HG03521 (cell line): Measurements from ENCODE around the gene RGS6.

Experiments used
- ATAC-seq: cut with Tn5 transposase; IDR thresholded peaks from one replicate; pipeline ENCODE4 v1.9.1; 2021; ENCODE audit warnings: mild to moderate bottlenecking, moderate library complexity; ENCODE audit not compliant: unreplicated experiment

The RGS6 gene

GRCh38 chr14:72237722-72238666 is 305.8 kb downstream of the RGS6 start:
- no peak for ATAC-seq

- ATAC-seq: no peak
These were observed 311.4 kb downstream of the RGS6 start for GRCh38 chr14:72243309-72244293.

DNA sequence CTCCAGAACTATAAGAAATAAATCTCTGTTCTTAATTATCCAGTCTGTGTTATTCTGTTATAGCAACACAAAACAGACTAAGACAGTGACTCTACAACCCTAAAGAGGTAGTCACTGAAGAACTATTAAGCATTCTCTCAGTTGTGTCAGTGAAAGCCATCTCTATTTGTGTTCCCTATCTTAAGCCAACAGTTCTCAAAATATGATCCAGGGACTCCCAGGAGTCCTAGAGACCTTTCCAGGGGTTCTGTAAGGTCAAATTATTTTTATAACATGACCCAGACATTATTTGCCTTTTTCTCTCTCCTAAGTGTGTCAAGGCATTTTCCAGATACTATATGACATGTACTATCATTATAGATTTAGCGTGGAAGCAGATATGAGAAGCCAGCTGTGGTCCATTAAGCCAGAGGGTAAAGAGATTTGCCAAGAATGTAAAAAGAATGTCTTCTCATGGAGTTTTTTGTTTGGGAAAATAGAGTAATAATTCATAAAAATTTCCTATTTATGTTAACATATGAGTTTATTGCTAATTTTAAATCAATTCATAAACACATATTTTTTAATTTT is 315.8 kb downstream of the RGS6 start:
- no peak for ATAC-seq

- ATAC-seq: no peak
These were observed 321.3 kb downstream of the RGS6 start for GRCh38 chr14:72253503-72253902.

DNA sequence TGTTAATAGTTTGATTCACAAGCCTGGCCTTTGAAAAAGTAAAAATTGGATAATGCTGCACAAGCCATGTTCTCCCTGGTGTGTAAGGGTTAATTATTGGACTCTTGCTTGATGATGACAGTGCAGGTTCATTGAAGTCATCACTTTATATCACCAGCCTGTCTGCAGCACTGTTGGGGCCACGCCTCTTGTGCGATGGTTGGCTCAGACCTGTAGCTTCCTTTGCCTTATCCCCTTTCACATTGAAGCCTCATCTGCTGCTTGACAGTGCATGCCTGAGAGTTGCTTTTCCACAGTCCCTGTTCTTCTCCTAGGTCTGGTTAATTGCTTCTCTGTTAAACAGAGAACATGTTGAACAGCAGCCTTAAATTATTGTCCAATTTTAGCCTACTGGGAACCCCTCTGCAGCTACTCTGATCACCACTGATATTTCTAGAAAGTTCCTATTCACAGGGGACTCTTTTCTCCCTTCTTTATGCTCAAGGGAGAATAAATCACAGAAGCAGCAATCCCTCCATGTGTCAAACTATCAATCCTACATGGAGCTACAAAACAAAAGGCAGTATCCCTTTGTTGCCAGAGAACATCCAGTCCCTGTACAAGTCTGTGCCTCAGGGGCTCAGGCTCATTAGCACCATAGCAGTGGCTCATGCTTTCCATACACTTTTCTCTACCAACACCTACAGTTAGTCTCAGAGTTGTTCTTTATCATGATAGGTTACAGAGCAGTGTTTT is 322.1 kb downstream of the RGS6 start:
- ATAC-seq: no peak

DNA sequence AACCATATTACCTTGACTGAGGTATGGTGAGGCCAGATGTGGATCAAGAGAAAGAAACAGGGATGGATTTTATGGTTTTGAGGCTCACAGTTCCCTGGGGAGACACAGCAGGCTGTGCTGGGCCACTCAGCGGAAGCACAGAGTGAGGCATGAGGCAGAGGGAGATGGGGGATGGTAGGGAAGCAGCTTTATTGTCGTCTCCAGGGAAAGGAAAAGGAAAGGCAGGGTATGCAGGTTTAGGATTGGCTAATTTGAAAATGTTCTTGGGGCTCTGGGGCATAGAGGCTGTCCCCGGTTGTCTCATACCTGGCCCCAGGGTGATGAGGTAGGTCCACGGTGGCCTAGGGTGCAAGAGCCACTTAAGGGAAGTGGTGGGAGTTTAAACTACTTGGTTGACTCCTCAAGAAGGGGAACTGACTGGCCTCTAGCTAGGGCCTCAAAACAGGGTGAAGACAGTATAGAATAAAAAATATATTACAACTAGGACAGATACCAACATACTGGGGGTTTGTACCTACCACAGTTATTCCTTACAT is 322.8 kb downstream of the RGS6 start:
- ATAC-seq: no peak

DNA sequence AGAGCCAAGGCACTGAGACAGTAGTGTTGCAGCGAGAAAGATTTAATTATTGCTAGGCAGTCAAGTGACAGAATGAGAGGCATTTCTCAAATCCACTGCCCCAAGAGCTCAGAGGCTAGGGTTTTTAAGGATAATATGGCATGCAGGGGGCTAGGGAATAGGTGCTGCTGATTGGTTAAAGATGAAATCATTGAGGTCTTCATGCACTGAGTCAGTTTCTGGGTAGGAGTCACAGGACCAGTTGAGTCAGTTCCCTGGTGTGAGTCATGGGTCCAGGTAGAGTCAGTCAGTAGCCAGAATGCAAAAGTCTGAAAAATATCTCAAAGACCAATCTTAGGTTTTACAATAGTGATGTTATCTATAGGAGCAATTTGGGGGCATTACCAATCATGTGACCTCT is 323.8 kb downstream of the RGS6 start:
- no peak for ATAC-seq

GRCh38 chr14:72261068-72261467 is 328.8 kb downstream of the RGS6 start:
- no peak for ATAC-seq

- ATAC-seq: no peak
These were observed 330.5 kb downstream of the RGS6 start for GRCh38 chr14:72262771-72263170.

DNA sequence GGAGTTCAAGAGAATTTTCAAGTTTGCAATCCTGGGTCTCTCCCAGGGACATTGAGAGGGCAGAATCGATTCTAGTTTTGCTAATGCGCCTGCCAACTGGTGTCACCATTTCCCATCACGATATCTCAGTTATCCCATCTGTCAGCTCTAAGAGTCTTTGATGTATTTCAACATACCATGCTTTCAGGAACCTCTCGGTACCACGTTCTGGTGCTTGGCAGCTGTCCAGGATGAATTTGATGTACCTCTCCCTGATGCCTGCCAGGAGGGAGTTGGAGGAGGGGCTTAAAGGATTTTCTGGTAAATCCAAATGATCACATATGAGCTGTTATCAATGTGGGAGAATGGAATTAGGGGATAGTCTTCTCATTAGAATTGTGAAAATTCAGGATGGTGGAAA is 332.5 kb downstream of the RGS6 start:
- ATAC-seq: no peak

- no peak for ATAC-seq
These were observed 338.0 kb downstream of the RGS6 start for GRCh38 chr14:72270147-72270727.

- ATAC-seq: no peak
These were observed 338.5 kb downstream of the RGS6 start for GRCh38 chr14:72270749-72271148.

DNA sequence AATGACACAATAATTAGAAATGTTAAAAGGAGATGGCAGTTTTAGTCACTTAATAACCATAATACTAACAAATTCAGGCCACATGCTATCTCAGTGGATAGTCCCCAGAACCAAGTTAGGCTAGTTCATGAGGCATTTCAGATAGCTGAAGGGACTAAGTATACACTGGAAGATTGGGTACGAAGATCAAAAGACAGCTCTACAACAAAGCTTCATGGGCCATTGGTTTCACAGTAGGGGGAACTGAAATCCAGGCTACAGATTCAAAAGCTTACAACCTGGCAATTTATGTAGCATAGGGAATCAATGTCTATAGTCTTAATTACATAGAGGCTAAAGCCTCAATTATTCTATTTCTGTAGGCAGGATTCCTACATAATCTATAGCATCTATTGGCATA is 343.0 kb downstream of the RGS6 start:
- no peak for ATAC-seq

GRCh38 chr14:72278316-72278715 is 346.1 kb downstream of the RGS6 start:
- no peak for ATAC-seq

GRCh38 chr14:72284176-72284575 is 351.9 kb downstream of the RGS6 start:
- no peak for ATAC-seq

- no peak for ATAC-seq
These were observed 358.0 kb downstream of the RGS6 start for GRCh38 chr14:72290241-72290640.

DNA sequence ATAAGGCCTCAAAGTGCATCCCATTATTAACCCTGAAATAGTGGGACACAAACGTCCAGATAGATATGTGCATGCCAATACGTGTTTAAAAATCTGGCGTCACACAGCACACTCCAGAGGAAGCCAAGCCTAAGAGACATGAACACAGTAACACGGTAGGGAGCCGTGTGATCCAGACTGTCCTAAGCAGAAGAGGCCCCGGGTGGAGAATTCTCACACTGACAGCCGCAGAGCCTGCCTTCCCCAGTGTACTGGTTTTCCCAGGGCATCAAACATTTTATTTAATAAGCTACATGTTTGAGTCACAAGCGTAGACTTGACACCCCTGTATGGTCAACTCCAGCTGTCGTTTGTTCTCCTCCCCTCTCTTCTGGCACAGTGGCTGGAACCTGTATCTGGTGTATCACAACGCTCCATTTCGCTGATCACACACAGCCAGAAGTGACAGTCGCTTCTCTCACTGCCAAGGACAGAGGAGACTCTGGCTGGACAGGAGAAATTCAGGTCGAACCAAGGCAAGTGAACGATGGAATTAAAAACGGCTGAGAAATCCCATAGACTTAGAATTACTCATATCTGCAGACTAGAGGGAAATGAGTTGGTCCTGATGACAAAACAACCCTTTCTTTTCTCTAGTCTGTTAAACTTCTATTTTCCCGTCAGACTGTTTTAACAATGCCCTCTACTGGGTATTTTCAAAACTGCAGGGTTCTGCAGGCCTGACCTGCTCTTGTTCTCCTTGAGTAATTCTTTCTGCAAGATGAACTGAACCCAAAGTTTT is 359.9 kb downstream of the RGS6 start:
- no peak for ATAC-seq

GRCh38 chr14:72292689-72293024 is 360.4 kb downstream of the RGS6 start:
- ATAC-seq: no peak

DNA sequence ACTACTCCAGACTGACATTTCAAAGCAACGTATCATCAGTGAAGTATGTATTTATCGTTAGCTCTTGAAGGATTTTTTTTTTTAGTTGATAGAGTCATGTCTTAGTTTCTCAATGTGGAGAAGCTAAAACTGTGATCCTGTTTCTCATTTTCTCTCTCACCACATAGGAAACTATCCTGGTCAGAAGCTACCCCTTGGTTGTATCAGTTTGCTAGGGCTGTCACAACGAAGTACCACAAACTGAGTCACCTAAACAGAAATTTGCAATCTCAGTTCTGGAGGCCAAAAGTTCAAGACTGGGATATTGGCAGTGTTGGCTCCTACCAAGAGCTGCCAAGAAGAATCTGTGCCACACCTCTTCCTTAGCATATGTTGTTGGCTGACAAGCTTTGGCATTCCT is 369.1 kb downstream of the RGS6 start:
- no peak for ATAC-seq
